SK-N-SH (cell line): Measurements from ENCODE around the gene TMEM225B.

ENCODE experiments used
- CTCF ChIP-seq: fragments of 200-600 bp; sonication (generic); IDR thresholded peaks from 2 replicates; pipeline ENCODE4 v1.6.1; 2017; ENCODE audit warnings: antibody characterized with exemption, mild to moderate bottlenecking, moderate library complexity
- EZH2phosphoT487 ChIP-seq: fragments of 200-600 bp; sonication (generic); IDR thresholded peaks from 2 replicates; pipeline ENCODE4 v1.6.1; 2017; ENCODE audit warnings: low read depth, mixed run types, mild to moderate bottlenecking, antibody characterized with exemption, moderate library complexity, borderline replicate concordance
- GABPA ChIP-seq: IDR thresholded peaks from 2 replicates; pipeline ENCODE4 v1.4.0; 2012; ENCODE audit warnings: low read depth, mild to moderate bottlenecking
- JUND ChIP-seq: IDR thresholded peaks from 2 replicates; pipeline ENCODE4 v1.4.0; 2012
- RAD21 ChIP-seq: IDR thresholded peaks from 2 replicates; pipeline ENCODE4 v1.6.1; 2012; ENCODE audit warnings: mild to moderate bottlenecking, low read length
- USF1 ChIP-seq: IDR thresholded peaks from 2 replicates; pipeline ENCODE4 v1.4.0; 2012; ENCODE audit warnings: low read depth, borderline replicate concordance
- USF2 ChIP-seq: fragments of 150-350 bp; IDR thresholded peaks from 2 replicates; pipeline ENCODE4 v1.6.1; 2017; ENCODE audit warnings: antibody characterized with exemption, low read length, low read depth, borderline replicate concordance

GRCh38 chr7:99624484-99624883 lies 26.4 kb downstream of the TMEM225B start:
- no peak for TF ChIP-seq EZH2phosphoT487
- TF ChIP-seq JUND = no peak
- no peak for TF ChIP-seq USF1
- TF ChIP-seq USF2 = no peak
- TF ChIP-seq CTCF = no peak
- TF ChIP-seq GABPA = no peak
- TF ChIP-seq RAD21 = no peak
